Measurements from ENCODE around the gene DDX17. TPM values are rescaled to one million over a fixed set of nuclear protein-coding genes. Genes with fewer than 3 reads are reported as not detected.

Gene DDX17
- total and polyA plus RNA-seq, 2 experiments from 2014 or later: 88.0 to 603 TPM

DNA sequence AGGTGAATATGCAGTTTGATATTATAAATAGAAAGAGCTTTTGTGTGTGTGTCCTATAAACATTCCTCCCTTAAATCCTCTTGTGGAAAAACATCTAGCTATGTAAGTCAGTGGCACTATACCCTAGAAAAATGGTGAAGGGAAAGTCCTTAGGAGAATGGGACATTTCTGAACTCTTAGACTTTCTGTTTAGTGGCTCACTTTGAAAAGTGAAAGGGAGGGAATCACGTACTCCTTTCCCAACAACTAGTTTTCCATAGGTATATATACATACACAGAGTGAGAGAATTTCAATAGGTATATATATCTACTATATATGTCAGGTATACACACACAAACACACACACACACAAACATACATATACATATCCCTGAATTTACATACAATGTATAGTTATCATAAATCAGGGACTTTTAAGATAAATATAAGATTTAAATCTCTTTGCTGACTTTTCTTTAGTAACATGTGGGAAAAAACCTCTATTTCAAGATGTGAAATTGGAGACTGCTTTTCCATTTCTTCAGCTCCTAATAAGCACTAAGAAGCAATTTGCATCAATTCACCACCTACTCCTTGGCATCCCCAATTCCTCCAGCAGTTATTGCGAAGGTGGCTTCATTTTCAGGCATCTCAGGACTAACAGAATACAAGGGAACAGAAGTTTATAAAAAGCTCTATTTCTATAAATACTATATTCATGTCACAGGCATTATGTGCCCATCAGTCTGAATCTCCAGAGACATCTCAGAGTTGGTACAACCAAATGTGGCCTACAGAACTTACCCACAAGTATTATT is 13.5 kb upstream of the DDX17 start (continued):
- TF ChIP-seq, protein P1, sequence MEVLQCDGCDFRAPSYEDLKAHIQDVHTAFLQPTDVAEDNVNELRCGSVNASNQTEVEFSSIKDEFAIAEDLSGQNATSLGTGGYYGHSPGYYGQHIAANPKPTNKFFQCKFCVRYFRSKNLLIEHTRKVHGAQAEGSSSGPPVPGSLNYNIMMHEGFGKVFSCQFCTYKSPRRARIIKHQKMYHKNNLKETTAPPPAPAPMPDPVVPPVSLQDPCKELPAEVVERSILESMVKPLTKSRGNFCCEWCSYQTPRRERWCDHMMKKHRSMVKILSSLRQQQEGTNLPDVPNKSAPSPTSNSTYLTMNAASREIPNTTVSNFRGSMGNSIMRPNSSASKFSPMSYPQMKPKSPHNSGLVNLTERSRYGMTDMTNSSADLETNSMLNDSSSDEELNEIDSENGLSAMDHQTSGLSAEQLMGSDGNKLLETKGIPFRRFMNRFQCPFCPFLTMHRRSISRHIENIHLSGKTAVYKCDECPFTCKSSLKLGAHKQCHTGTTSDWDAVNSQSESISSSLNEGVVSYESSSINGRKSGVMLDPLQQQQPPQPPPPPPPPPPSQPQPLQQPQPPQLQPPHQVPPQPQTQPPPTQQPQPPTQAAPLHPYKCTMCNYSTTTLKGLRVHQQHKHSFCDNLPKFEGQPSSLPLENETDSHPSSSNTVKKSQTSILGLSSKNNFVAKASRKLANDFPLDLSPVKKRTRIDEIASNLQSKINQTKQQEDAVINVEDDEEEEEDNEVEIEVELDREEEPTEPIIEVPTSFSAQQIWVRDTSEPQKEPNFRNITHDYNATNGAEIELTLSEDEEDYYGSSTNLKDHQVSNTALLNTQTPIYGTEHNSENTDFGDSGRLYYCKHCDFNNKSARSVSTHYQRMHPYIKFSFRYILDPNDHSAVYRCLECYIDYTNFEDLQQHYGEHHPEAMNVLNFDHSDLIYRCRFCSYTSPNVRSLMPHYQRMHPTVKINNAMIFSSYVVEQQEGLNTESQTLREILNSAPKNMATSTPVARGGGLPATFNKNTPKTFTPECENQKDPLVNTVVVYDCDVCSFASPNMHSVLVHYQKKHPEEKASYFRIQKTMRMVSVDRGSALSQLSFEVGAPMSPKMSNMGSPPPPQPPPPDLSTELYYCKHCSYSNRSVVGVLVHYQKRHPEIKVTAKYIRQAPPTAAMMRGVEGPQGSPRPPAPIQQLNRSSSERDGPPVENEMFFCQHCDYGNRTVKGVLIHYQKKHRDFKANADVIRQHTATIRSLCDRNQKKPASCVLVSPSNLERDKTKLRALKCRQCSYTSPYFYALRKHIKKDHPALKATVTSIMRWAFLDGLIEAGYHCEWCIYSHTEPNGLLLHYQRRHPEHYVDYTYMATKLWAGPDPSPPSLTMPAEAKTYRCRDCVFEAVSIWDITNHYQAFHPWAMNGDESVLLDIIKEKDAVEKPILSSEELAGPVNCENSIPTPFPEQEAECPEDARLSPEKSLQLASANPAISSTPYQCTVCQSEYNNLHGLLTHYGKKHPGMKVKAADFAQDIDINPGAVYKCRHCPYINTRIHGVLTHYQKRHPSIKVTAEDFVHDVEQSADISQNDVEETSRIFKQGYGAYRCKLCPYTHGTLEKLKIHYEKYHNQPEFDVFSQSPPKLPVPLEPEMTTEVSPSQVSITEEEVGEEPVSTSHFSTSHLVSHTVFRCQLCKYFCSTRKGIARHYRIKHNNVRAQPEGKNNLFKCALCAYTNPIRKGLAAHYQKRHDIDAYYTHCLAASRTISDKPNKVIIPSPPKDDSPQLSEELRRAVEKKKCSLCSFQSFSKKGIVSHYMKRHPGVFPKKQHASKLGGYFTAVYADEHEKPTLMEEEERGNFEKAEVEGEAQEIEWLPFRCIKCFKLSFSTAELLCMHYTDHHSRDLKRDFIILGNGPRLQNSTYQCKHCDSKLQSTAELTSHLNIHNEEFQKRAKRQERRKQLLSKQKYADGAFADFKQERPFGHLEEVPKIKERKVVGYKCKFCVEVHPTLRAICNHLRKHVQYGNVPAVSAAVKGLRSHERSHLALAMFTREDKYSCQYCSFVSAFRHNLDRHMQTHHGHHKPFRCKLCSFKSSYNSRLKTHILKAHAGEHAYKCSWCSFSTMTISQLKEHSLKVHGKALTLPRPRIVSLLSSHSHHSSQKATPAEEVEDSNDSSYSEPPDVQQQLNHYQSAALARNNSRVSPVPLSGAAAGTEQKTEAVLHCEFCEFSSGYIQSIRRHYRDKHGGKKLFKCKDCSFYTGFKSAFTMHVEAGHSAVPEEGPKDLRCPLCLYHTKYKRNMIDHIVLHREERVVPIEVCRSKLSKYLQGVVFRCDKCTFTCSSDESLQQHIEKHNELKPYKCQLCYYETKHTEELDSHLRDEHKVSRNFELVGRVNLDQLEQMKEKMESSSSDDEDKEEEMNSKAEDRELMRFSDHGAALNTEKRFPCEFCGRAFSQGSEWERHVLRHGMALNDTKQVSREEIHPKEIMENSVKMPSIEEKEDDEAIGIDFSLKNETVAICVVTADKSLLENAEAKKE (CRISPR knock-in tag; IDR thresholded peaks at IDR 0.05): no peak
- TF ChIP-seq JUNB (IDR thresholded peaks at IDR 0.05; ENCODE audit: unreplicated experiment) (no peak), STAT1 (IDR thresholded peaks at IDR 0.05; ENCODE audit: unreplicated experiment) (no peak)
- TF ChIP-seq, protein P2, sequence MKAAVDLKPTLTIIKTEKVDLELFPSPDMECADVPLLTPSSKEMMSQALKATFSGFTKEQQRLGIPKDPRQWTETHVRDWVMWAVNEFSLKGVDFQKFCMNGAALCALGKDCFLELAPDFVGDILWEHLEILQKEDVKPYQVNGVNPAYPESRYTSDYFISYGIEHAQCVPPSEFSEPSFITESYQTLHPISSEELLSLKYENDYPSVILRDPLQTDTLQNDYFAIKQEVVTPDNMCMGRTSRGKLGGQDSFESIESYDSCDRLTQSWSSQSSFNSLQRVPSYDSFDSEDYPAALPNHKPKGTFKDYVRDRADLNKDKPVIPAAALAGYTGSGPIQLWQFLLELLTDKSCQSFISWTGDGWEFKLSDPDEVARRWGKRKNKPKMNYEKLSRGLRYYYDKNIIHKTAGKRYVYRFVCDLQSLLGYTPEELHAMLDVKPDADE (IDR thresholded peaks at IDR 0.05): no peak

DNA sequence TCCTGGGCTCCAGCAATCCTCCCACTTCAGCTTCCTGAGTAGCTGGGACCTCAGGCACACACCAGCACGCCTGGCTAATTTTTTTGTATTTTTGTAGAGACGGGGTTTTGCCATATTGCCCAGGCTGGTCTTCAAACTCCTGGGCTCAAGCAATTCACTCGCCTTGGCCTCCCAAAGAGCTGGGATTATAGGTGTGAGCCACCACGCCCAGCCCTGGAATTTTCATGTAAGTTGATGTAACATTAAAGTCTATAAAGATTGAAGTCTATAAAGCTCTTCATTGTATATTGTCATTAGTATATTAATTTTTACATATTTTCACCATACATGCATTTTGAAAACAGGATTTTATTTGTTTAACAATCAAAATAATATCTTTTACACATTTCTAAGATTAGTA is 12.5 kb upstream of the DDX17 start:
- H3K36me3 Mint-ChIP-seq (ENCODE audit: low read depth): no peaks in the 10 kb centered on the region
- Histone ChIP-seq H3K27ac (ENCODE audit: low read depth) (no peak overlapping the region; the same call in 1 of the 2 replicates), H3K4me3 (no peak overlapping the region), H3K79me2 (replicated peaks; ENCODE audit: insufficient read depth) (no peaks in the 10 kb centered on the region), H3K4me2 (no peak overlapping the region), H3K36me3 (ENCODE audit: insufficient read depth) (no peaks in the 10 kb centered on the region), H2AFZ (no peak overlapping the region), H3K9me2 (ENCODE audit: insufficient read depth) (no peaks in the 10 kb centered on the region), H3K27me3 (ENCODE audit: insufficient read depth) (no peaks in the 10 kb centered on the region), H4K20me1 (replicated peaks; ENCODE audit: insufficient read depth) (no peaks in the 10 kb centered on the region), H3K4me1 (ENCODE audit: insufficient read depth) (peaks cover 18% of the 10 kb centered on the region), H3F3A (replicated peaks; ENCODE audit: low read depth) (0 out of 2 replicates have a peak, but pooled peaks cover 2% of the 10 kb centered on the region)
- ATAC-seq (no peak), DNase-seq (ENCODE audit: low spot score) (no peak)
- no peaks in the 10 kb centered on the region for H3K9me3 Mint-ChIP-seq
- no peak overlapping the region for H3K27ac Mint-ChIP-seq
- H3K4me1 Mint-ChIP-seq: peaks cover 21% of the 10 kb centered on the region
- H3K4me3 Mint-ChIP-seq: no peak overlapping the region
- peaks cover 8% of the 10 kb centered on the region for H3K27me3 Mint-ChIP-seq (ENCODE audit: insufficient read depth, low read depth, poor library complexity)
- TF ChIP-seq CREB1 (CRISPR knock-in tag; IDR thresholded peaks at IDR 0.05; ENCODE audit: low read depth) (no peak), POLR2AphosphoS5 (IDR thresholded peaks at IDR 0.05; ENCODE audit: low read depth) (no peak), STAT1 (IDR thresholded peaks at IDR 0.05; ENCODE audit: unreplicated experiment) (no peak), JUNB (IDR thresholded peaks at IDR 0.05; ENCODE audit: unreplicated experiment) (no peak), ZNF114 (CRISPR knock-in tag; IDR thresholded peaks at IDR 0.05) (no peak)
- TF ChIP-seq, protein P3, sequence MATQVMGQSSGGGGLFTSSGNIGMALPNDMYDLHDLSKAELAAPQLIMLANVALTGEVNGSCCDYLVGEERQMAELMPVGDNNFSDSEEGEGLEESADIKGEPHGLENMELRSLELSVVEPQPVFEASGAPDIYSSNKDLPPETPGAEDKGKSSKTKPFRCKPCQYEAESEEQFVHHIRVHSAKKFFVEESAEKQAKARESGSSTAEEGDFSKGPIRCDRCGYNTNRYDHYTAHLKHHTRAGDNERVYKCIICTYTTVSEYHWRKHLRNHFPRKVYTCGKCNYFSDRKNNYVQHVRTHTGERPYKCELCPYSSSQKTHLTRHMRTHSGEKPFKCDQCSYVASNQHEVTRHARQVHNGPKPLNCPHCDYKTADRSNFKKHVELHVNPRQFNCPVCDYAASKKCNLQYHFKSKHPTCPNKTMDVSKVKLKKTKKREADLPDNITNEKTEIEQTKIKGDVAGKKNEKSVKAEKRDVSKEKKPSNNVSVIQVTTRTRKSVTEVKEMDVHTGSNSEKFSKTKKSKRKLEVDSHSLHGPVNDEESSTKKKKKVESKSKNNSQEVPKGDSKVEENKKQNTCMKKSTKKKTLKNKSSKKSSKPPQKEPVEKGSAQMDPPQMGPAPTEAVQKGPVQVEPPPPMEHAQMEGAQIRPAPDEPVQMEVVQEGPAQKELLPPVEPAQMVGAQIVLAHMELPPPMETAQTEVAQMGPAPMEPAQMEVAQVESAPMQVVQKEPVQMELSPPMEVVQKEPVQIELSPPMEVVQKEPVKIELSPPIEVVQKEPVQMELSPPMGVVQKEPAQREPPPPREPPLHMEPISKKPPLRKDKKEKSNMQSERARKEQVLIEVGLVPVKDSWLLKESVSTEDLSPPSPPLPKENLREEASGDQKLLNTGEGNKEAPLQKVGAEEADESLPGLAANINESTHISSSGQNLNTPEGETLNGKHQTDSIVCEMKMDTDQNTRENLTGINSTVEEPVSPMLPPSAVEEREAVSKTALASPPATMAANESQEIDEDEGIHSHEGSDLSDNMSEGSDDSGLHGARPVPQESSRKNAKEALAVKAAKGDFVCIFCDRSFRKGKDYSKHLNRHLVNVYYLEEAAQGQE (IDR thresholded peaks at IDR 0.05; ENCODE audit: unreplicated experiment): no peak
- TF ChIP-seq, protein P4, sequence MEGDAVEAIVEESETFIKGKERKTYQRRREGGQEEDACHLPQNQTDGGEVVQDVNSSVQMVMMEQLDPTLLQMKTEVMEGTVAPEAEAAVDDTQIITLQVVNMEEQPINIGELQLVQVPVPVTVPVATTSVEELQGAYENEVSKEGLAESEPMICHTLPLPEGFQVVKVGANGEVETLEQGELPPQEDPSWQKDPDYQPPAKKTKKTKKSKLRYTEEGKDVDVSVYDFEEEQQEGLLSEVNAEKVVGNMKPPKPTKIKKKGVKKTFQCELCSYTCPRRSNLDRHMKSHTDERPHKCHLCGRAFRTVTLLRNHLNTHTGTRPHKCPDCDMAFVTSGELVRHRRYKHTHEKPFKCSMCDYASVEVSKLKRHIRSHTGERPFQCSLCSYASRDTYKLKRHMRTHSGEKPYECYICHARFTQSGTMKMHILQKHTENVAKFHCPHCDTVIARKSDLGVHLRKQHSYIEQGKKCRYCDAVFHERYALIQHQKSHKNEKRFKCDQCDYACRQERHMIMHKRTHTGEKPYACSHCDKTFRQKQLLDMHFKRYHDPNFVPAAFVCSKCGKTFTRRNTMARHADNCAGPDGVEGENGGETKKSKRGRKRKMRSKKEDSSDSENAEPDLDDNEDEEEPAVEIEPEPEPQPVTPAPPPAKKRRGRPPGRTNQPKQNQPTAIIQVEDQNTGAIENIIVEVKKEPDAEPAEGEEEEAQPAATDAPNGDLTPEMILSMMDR (conservative IDR thresholded peaks at IDR 0.05; ENCODE audit: low read depth in 2 of 2): no peak
- TF ChIP-seq, protein P2 (IDR thresholded peaks at IDR 0.05): no peak

Data from GM23338 (cell line).